GM12864 (cell line): Measurements from ENCODE around the gene LSM8.

Source experiments
- DNase-seq: peaks from one replicate; pipeline ENCODE4 v3.0.0-alpha.2; 2011; ENCODE audit warnings: low read depth
- H3K4me3 ChIP-seq: 2 replicates; pipeline ENCODE4 v1.5.1; 2011; ENCODE audit warnings: mild to moderate bottlenecking, low read depth, low read length, control low read depth
- CTCF ChIP-seq: IDR thresholded peaks from 2 replicates; pipeline ENCODE4 v1.5.1; 2011; ENCODE audit warnings: low read depth, mild to moderate bottlenecking, moderate library complexity, low read length, control low read depth, inconsistent platforms; ENCODE audit errors: missing control alignments

The LSM8 gene

GRCh38 chr7:118182593-118183427 lies 1.2 kb upstream of the LSM8 start:
- no peak for DNase-seq
- peak overlapping the region; percentile 75 for H3K4me3 ChIP-seq
- no peak for TF ChIP-seq CTCF

- no peak for DNase-seq
- peak overlapping the region; percentile 75 for H3K4me3 ChIP-seq
- TF ChIP-seq CTCF = no peak
Measured at GRCh38 chr7:118183428-118183785, 557 bp upstream of the LSM8 start.

DNA sequence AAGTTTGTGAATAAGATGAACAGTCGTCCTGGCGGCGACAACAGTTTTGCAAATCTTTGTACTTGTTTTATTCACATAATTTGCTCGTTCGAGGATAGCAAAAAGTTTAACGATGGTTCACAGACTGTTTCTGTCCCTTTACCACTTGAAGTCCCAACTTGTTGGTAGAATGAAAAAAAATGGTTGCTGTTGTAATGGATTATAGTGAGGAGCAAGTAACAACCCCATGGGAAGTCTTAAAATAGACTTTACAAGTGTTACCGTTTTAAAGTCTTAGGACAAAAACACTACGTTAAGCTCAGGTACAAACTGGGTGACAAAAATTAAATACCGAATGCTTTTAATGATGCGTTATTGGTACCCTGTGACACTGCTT lies 589 bp downstream of the LSM8 start:
- no peak for DNase-seq
- TF ChIP-seq CTCF = no peak
- peak overlapping the region; percentile 75 for H3K4me3 ChIP-seq

GRCh38 chr7:118185163-118185860 lies 1.3 kb downstream of the LSM8 start:
- no peak for TF ChIP-seq CTCF
- peak overlapping the region; percentile 75 for H3K4me3 ChIP-seq
- no peak for DNase-seq

- no peak for DNase-seq
- TF ChIP-seq CTCF = no peak
- no peak overlapping the region for H3K4me3 ChIP-seq
Measured at GRCh38 chr7:118186501-118186900, 2.5 kb downstream of the LSM8 start.

DNA sequence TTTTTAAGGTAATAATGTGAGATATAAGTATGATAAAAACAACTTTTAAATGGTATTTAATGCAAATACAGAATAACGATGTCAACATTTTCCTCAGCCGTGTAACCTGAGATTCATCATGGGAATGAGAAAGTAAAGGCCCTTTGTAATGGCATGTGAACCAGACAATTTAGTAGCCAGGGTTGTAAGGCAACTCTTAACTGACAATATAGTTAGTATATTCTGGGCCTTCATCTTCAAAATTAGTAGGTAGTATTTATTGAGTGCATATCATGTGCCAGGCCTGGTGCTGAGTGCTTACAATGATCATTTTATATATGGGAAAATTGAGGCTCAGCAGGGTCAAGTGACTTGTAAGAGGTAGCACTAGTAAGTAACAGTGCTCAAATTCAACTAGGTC lies 10.6 kb downstream of the LSM8 start:
- DNase-seq = no peak
- no peak for TF ChIP-seq CTCF
- H3K4me3 ChIP-seq = no peak overlapping the region
